ENCODE measurements around the gene HMG20A.

DNA sequence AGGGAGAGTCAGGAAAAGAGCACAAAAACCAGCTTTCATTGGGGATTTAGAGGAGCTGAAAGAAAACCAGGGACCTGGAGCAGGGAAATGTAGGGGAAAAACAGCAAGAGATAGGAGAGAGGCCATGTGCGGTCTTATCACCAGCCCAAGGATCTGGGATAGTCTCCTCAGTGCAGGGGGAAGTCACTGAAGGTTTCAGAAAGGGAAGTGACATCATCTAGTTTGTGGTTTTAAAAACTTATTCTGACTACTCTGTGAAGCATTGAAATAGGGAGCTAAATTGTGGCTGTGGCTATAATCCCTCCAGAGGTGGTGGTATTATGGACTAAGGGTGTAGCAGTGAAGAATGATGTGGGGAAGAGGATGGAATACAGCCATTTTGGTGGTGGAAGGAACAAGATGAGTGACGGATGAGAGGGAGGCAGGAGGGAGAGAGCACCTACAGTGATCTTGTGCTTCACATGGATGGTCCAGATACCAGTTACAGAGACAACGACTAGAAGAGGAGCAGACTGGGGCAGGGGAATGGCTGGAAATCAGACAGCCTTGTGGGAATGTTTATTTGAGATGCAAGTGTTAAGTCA, 72.7 kb downstream of the HMG20A start:
- TF ChIP-seq CTCF (conservative IDR thresholded peaks at IDR 0.05; ENCODE audit: low read depth in 2 of 2): no peak
- TF ChIP-seq CREB1 (CRISPR knock-in tag; IDR thresholded peaks at IDR 0.05; ENCODE audit: low read depth): no peak
- no peak for TF ChIP-seq EZH2 (IDR thresholded peaks at IDR 0.05; ENCODE audit: low read depth, unreplicated experiment)
- no peak for TF ChIP-seq REST (IDR thresholded peaks at IDR 0.05; ENCODE audit: unreplicated experiment)
- no peak for TF ChIP-seq EZH2phosphoT487 (IDR thresholded peaks at IDR 0.05; ENCODE audit: unreplicated experiment)
- no peak for TF ChIP-seq POLR2AphosphoS5 (IDR thresholded peaks at IDR 0.05; ENCODE audit: low read depth)
- no peak for TF ChIP-seq STAT1 (IDR thresholded peaks at IDR 0.05; ENCODE audit: unreplicated experiment)
- TF ChIP-seq ZNF331 (CRISPR knock-in tag; IDR thresholded peaks at IDR 0.05; ENCODE audit: low read depth): no peak
- no peak for TF ChIP-seq JUNB (IDR thresholded peaks at IDR 0.05; ENCODE audit: unreplicated experiment)
- no peak for TF ChIP-seq NANOG (IDR thresholded peaks at IDR 0.05; ENCODE audit: borderline replicate concordance)
- TF ChIP-seq, protein P1, sequence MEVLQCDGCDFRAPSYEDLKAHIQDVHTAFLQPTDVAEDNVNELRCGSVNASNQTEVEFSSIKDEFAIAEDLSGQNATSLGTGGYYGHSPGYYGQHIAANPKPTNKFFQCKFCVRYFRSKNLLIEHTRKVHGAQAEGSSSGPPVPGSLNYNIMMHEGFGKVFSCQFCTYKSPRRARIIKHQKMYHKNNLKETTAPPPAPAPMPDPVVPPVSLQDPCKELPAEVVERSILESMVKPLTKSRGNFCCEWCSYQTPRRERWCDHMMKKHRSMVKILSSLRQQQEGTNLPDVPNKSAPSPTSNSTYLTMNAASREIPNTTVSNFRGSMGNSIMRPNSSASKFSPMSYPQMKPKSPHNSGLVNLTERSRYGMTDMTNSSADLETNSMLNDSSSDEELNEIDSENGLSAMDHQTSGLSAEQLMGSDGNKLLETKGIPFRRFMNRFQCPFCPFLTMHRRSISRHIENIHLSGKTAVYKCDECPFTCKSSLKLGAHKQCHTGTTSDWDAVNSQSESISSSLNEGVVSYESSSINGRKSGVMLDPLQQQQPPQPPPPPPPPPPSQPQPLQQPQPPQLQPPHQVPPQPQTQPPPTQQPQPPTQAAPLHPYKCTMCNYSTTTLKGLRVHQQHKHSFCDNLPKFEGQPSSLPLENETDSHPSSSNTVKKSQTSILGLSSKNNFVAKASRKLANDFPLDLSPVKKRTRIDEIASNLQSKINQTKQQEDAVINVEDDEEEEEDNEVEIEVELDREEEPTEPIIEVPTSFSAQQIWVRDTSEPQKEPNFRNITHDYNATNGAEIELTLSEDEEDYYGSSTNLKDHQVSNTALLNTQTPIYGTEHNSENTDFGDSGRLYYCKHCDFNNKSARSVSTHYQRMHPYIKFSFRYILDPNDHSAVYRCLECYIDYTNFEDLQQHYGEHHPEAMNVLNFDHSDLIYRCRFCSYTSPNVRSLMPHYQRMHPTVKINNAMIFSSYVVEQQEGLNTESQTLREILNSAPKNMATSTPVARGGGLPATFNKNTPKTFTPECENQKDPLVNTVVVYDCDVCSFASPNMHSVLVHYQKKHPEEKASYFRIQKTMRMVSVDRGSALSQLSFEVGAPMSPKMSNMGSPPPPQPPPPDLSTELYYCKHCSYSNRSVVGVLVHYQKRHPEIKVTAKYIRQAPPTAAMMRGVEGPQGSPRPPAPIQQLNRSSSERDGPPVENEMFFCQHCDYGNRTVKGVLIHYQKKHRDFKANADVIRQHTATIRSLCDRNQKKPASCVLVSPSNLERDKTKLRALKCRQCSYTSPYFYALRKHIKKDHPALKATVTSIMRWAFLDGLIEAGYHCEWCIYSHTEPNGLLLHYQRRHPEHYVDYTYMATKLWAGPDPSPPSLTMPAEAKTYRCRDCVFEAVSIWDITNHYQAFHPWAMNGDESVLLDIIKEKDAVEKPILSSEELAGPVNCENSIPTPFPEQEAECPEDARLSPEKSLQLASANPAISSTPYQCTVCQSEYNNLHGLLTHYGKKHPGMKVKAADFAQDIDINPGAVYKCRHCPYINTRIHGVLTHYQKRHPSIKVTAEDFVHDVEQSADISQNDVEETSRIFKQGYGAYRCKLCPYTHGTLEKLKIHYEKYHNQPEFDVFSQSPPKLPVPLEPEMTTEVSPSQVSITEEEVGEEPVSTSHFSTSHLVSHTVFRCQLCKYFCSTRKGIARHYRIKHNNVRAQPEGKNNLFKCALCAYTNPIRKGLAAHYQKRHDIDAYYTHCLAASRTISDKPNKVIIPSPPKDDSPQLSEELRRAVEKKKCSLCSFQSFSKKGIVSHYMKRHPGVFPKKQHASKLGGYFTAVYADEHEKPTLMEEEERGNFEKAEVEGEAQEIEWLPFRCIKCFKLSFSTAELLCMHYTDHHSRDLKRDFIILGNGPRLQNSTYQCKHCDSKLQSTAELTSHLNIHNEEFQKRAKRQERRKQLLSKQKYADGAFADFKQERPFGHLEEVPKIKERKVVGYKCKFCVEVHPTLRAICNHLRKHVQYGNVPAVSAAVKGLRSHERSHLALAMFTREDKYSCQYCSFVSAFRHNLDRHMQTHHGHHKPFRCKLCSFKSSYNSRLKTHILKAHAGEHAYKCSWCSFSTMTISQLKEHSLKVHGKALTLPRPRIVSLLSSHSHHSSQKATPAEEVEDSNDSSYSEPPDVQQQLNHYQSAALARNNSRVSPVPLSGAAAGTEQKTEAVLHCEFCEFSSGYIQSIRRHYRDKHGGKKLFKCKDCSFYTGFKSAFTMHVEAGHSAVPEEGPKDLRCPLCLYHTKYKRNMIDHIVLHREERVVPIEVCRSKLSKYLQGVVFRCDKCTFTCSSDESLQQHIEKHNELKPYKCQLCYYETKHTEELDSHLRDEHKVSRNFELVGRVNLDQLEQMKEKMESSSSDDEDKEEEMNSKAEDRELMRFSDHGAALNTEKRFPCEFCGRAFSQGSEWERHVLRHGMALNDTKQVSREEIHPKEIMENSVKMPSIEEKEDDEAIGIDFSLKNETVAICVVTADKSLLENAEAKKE (CRISPR knock-in tag; IDR thresholded peaks at IDR 0.05): no peak

Measured in GM23338 (cell line).